ENCODE results near the gene TMEM225B.

DNA sequence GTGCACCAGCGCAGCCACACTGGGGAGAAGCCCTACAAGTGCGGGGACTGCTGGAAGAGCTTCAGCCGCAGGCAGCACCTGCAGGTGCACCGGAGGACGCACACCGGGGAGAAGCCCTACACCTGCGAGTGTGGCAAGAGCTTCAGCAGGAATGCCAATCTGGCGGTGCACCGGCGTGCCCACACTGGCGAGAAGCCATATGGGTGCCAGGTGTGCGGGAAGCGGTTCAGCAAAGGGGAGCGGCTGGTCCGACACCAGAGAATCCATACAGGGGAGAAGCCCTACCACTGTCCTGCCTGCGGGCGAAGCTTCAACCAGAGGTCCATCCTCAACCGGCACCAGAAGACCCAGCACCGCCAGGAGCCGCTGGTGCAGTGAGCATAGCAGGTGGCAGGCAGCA, 31.6 kb downstream of the TMEM225B start:
- TF ChIP-seq, protein P1, sequence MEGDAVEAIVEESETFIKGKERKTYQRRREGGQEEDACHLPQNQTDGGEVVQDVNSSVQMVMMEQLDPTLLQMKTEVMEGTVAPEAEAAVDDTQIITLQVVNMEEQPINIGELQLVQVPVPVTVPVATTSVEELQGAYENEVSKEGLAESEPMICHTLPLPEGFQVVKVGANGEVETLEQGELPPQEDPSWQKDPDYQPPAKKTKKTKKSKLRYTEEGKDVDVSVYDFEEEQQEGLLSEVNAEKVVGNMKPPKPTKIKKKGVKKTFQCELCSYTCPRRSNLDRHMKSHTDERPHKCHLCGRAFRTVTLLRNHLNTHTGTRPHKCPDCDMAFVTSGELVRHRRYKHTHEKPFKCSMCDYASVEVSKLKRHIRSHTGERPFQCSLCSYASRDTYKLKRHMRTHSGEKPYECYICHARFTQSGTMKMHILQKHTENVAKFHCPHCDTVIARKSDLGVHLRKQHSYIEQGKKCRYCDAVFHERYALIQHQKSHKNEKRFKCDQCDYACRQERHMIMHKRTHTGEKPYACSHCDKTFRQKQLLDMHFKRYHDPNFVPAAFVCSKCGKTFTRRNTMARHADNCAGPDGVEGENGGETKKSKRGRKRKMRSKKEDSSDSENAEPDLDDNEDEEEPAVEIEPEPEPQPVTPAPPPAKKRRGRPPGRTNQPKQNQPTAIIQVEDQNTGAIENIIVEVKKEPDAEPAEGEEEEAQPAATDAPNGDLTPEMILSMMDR (IDR thresholded peaks at IDR 0.05) = no peak
- no peak for TF ChIP-seq POLR2A (IDR thresholded peaks at IDR 0.05)
- no peak for TF ChIP-seq EP300 (IDR thresholded peaks at IDR 0.05; ENCODE audit: low read depth)
- no peak for TF ChIP-seq POLR2AphosphoS5 (IDR thresholded peaks at IDR 0.05)

Data from transverse colon (tissue), 4 donors.